ENCODE measurements around the gene SERPINA12.

GRCh38 chr14:94481468-94482131 is 27.7 kb downstream of the SERPINA12 start:
- TF ChIP-seq CTCF (IDR thresholded peaks at IDR 0.05; ENCODE audit: low read depth, low read length, poor library complexity, severe bottlenecking) (no peak), EZH2phosphoT487 (IDR thresholded peaks at IDR 0.05; ENCODE audit: borderline replicate concordance, low read length) (no peak)
